Measurements from ENCODE around the gene MRPL34. TPM values are rescaled to one million over a fixed set of nuclear protein-coding genes. Genes with fewer than 3 reads are reported as not detected.

MRPL34 gene
- total RNA-seq, 1 experiment from 2014 or later: 87.7 TPM

GRCh38 chr19:17339088-17339741, 33.5 kb downstream of the MRPL34 start:
- ATAC-seq (no peak), DNase-seq (ENCODE audit: low read depth, low spot score) (no peak)
- TF ChIP-seq TCF7L2 (IDR thresholded peaks at IDR 0.05; ENCODE audit: low read depth, low read length) (no peak), CTCF (IDR thresholded peaks at IDR 0.05) (no peak), SIN3A (IDR thresholded peaks at IDR 0.05; ENCODE audit: borderline replicate concordance, insufficient read depth, low read depth, low read length) (no peak), REST (IDR thresholded peaks at IDR 0.05; ENCODE audit: insufficient read depth in 1 of 2, low read depth in 2 of 2, low read length in 1 of 2) (no peak), POLR2AphosphoS5 (IDR thresholded peaks at IDR 0.05; ENCODE audit: low read depth, low read length) (no peak)
- H3K27me3 ChIP-seq (ENCODE audit: control insufficient read depth, insufficient read depth, low read length): no peaks in the 10 kb centered on the region
- intact Hi-C loops (cut with micrococcal nuclease; ENCODE audit: unreplicated experiment) (no loop called here), in situ Hi-C loops (cut with HindIII; ENCODE audit: low pct_unique_long_range_greater_than_20kb, low sequenced_read_pairs) (no loop called here)
- H3K36me3 ChIP-seq (ENCODE audit: control insufficient read depth, insufficient read depth, low read length): peaks cover 4% of the 10 kb centered on the region; the same call in 1 of the 2 replicates
- CTCF ChIA-PET: interaction anchor here (0.7 kb wide), 1 partner anchor 26 kb away, joined by 10 read pairs; no protein-coding TSS in a partner anchor
- H3K9me3 ChIP-seq (ENCODE audit: control insufficient read depth, insufficient read depth, low read depth, low read length): no peaks in the 10 kb centered on the region
- POLR2A ChIA-PET: no interaction called here
- no TSS peak for BruUV-seq (replicated peaks)
- H3K4me3 ChIP-seq (ENCODE audit: low read depth in 2 of 2, low read length in 2 of 2): no peak overlapping the region
- H3K27ac ChIP-seq (ENCODE audit: low read length): no peak overlapping the region
- H3K4me1 ChIP-seq (ENCODE audit: control insufficient read depth, insufficient read depth, low read length): peaks cover 10% of the 10 kb centered on the region

GRCh38 chr19:17340302-17340870, 34.7 kb downstream of the MRPL34 start:
- Histone ChIP-seq H3K27me3 (ENCODE audit: control insufficient read depth, insufficient read depth, low read length) (no peaks in the 10 kb centered on the region), H3K27ac (ENCODE audit: low read length) (no peak overlapping the region), H3K4me1 (ENCODE audit: control insufficient read depth, insufficient read depth, low read length) (peaks cover 7% of the 10 kb centered on the region), H3K9me3 (ENCODE audit: control insufficient read depth, insufficient read depth, low read depth, low read length) (no peaks in the 10 kb centered on the region), H3K4me3 (ENCODE audit: low read depth in 2 of 2, low read length in 2 of 2) (no peak overlapping the region), H3K36me3 (ENCODE audit: control insufficient read depth, insufficient read depth, low read length) (peaks cover 4% of the 10 kb centered on the region; the same call in 1 of the 2 replicates)
- CTCF ChIA-PET: no interaction called here
- no TSS peak for BruUV-seq (replicated peaks)
- no peak for TF ChIP-seq REST (IDR thresholded peaks at IDR 0.05; ENCODE audit: insufficient read depth in 1 of 2, low read depth in 2 of 2, low read length in 1 of 2)
- no peak for TF ChIP-seq TCF7L2 (IDR thresholded peaks at IDR 0.05; ENCODE audit: low read depth, low read length)
- TF ChIP-seq POLR2AphosphoS5 (IDR thresholded peaks at IDR 0.05; ENCODE audit: low read depth, low read length): no peak
- TF ChIP-seq CTCF (IDR thresholded peaks at IDR 0.05): no peak
- TF ChIP-seq SIN3A (IDR thresholded peaks at IDR 0.05; ENCODE audit: borderline replicate concordance, insufficient read depth, low read depth, low read length): no peak
- ATAC-seq: peak; percentile 41
- POLR2A ChIA-PET: no interaction called here
- DNase-seq (ENCODE audit: low read depth, low spot score): no peak
- in situ Hi-C loops (cut with HindIII; ENCODE audit: low pct_unique_long_range_greater_than_20kb, low sequenced_read_pairs) (no loop called here), intact Hi-C loops (cut with micrococcal nuclease; ENCODE audit: unreplicated experiment) (no loop called here)
